ENCODE data around the gene TRPM8. TPM values are rescaled to one million over a fixed set of nuclear protein-coding genes. Genes with fewer than 3 reads are reported as not detected.

Gene TRPM8
- total RNA-seq, 2 donors from 2014 or later = not detected

DNA sequence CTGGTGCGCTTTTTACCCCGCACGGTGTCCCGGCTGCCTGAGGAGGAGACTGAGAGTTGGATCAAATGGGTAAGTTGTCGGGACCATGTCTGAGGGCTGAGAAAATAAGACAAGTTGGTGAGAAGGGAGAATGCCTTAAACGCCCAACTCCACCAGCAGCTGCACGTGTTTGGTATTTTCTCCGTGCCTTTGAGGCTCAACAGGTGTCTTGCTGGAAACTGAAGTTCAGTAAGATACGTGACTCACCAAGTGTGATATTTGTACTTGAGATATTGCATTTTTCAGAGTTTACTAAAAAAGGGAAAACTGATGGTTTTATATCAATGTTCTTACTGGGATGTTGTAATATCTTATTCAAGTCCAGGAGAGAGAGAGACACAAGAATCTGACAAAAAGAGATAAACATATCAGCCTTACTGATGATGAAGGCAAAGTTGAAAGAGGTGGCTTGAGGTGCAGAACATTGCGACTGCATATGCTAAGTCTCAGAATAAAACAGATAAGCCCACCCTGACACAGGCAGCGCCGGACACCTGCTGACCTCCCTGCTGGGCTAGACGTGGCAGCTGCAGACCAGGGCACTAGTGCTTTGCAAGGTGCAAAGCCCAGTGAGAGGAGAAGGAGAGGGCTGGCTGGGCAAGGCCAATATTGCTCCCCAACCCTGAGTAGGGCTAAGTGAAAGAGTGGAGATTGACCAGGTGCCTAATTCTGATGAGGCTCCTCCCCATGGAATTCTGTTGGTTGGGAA lies 33.1 kb downstream of the TRPM8 start:
- TF ChIP-seq, protein P1, sequence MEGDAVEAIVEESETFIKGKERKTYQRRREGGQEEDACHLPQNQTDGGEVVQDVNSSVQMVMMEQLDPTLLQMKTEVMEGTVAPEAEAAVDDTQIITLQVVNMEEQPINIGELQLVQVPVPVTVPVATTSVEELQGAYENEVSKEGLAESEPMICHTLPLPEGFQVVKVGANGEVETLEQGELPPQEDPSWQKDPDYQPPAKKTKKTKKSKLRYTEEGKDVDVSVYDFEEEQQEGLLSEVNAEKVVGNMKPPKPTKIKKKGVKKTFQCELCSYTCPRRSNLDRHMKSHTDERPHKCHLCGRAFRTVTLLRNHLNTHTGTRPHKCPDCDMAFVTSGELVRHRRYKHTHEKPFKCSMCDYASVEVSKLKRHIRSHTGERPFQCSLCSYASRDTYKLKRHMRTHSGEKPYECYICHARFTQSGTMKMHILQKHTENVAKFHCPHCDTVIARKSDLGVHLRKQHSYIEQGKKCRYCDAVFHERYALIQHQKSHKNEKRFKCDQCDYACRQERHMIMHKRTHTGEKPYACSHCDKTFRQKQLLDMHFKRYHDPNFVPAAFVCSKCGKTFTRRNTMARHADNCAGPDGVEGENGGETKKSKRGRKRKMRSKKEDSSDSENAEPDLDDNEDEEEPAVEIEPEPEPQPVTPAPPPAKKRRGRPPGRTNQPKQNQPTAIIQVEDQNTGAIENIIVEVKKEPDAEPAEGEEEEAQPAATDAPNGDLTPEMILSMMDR (IDR thresholded peaks at IDR 0.05) = no peak
- DNase-seq (ENCODE audit: low spot score) = no peak
- Histone ChIP-seq H3K9me3 (no peaks in the 10 kb centered on the region), H3K4me3 (no peak overlapping the region), H3K36me3 (no peaks in the 10 kb centered on the region), H3K27me3 (no peaks in the 10 kb centered on the region), H3K4me1 (no peaks in the 10 kb centered on the region), H3K27ac (no peak overlapping the region)

DNA sequence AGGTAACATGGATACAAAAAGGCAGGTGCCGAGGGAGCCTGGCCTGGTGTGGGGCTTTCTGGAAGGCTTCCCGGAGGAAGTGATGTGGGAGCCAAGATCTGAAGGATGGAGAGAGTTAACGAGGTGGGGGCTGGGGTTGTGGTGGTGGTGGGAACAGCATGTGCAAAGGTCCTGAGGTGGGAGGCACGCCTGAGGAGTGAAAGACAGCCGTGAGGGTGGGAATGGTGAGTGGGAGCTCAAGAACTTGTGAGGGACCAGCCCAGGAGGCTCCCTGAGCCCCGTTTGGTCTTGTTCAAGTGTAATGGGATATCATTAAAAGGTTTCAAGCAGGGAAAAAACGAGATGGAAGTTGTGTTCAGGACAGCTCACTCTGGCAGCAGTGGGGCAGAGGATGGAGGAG lies 35.2 kb downstream of the TRPM8 start:
- no peaks in the 10 kb centered on the region for H3K27me3 ChIP-seq
- no peak overlapping the region for H3K27ac ChIP-seq
- TF ChIP-seq, protein P1 (IDR thresholded peaks at IDR 0.05) = no peak

DNA sequence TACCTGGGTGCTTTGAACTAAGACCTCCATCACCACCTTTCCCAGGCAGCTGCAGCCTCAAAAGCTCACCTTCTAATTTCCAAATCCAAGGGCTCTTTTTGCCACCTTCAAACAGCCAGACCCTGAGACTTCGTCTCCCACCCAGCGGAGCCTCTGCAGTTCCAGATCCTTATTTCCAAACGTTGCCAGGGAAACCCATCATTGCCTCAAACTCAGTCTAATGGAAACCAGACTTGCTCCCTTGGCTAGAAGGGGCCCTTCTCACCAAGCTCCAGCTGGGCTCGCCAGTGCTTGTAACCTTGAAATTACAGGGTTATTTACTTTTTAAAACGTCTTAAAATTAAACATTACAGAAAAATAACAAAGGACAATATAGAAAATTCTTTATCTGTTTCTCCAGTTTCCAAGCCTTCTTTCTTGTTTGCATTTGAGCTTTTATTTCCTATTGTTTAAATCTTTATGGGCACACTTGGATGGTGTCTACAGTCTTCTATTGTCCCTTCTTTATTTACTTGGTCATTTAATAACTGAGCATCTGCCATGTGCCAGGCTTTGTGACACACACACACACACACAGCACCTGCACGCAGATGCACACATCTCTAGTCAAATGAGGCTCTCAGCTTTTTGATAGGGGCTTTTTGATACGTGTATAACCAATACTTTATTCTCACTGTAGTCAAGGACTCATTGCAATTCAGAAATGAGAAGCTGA lies 36.1 kb downstream of the TRPM8 start:
- Histone ChIP-seq H3K4me1 (no peaks in the 10 kb centered on the region), H3K27ac (no peak overlapping the region), H3K36me3 (no peaks in the 10 kb centered on the region), H3K4me3 (no peak overlapping the region), H3K27me3 (no peaks in the 10 kb centered on the region), H3K9me3 (no peaks in the 10 kb centered on the region)
- DNase-seq (ENCODE audit: low spot score) = no peak
- TF ChIP-seq, protein P1 (IDR thresholded peaks at IDR 0.05) = no peak

More for the DNA sequence above, 35.2 kb downstream of the TRPM8 start:
- H3K36me3 ChIP-seq = no peaks in the 10 kb centered on the region
- H3K9me3 ChIP-seq = no peaks in the 10 kb centered on the region
- no peak for DNase-seq (ENCODE audit: low spot score)
- H3K4me1 ChIP-seq = no peaks in the 10 kb centered on the region
- H3K4me3 ChIP-seq = no peak overlapping the region

DNA sequence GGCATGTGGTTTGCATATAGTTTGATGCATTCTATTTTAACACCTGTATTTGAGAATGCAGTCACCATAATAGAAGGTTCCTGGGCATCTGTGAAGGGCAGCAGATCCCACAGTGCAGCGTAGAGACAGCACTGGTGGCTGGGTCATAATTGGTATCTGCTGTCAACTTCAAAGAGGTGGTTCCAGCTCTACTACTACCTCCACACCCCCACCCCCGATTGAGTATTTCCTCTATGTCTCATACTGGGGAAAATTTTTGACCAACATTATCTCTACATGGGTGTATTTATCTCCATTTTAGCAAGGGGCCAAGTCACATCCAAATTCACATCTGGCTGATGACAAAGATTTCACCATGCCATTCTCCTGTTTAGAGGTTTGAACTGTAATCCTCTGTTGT lies 43.0 kb downstream of the TRPM8 start:
- Histone ChIP-seq H3K9me3 (no peaks in the 10 kb centered on the region), H3K4me3 (no peak overlapping the region), H3K27me3 (no peaks in the 10 kb centered on the region), H3K36me3 (no peaks in the 10 kb centered on the region), H3K27ac (no peak overlapping the region), H3K4me1 (no peaks in the 10 kb centered on the region)
- TF ChIP-seq, protein P1 (IDR thresholded peaks at IDR 0.05) = no peak
- DNase-seq (ENCODE audit: low spot score) = no peak

DNA sequence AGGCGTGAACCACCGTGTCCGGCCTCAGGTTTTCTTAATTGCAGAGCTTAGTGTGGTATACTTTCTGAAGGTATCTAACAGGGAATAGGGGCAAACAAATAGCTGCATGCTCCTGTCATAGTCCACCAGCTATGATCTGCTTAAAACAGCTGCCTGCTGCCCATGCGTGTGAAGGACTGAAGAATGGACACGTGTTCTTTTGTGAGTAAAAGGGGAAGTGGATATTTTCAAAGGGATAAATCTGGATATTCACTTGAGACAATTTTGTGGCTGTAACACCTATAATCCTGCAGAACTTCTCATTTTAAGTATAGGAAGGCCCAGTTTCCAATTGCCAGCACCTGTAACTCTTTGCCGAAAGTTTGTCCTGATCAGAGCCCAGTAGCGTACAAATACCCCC lies 44.7 kb downstream of the TRPM8 start:
- no peaks in the 10 kb centered on the region for H3K27me3 ChIP-seq
- no peaks in the 10 kb centered on the region for H3K36me3 ChIP-seq
- H3K9me3 ChIP-seq = no peaks in the 10 kb centered on the region
- H3K27ac ChIP-seq = no peak overlapping the region
- DNase-seq (ENCODE audit: low spot score) = no peak
- H3K4me1 ChIP-seq = peaks cover 0 to 5% of the 10 kb centered on the region in 2 donors
- TF ChIP-seq, protein P1 (IDR thresholded peaks at IDR 0.05) = no peak
- H3K4me3 ChIP-seq = no peak overlapping the region

Measured in right atrium auricular region (tissue), 2 donors.